HepG2 (cell line): Measurements from ENCODE around the gene CDC26. TPM values are rescaled to one million over a fixed set of nuclear protein-coding genes. Genes with fewer than 3 reads are reported as not detected.

Experiments used
- ADNP ChIP-seq: sonication (generic); formaldehyde crosslinking; IDR thresholded peaks from 2 replicates; pipeline ENCODE4 v1.4.0; 2020; ENCODE audit warnings: missing genetic modification reagents
- FOXP4 ChIP-seq: sonication (generic); formaldehyde crosslinking; IDR thresholded peaks from 2 replicates; pipeline ENCODE4 v1.4.0; 2020; ENCODE audit warnings: missing genetic modification reagents
- HDAC1 ChIP-seq: sonication (generic); formaldehyde crosslinking; IDR thresholded peaks from 2 replicates; pipeline ENCODE4 v1.5.1; 2020; ENCODE audit warnings: mild to moderate bottlenecking, missing genetic modification reagents
- IRX3 ChIP-seq: sonication (generic); formaldehyde crosslinking; IDR thresholded peaks from 2 replicates; pipeline ENCODE4 v1.8.1; 2023; ENCODE audit warnings: mild to moderate bottlenecking, low read depth, missing genetic modification reagents, borderline replicate concordance
- ISX ChIP-seq: sonication (generic); formaldehyde crosslinking; conservative IDR thresholded peaks from 2 replicates; pipeline ENCODE4 v1.5.0; 2020; ENCODE audit warnings: missing genetic modification reagents
- JDP2 ChIP-seq: sonication (generic); formaldehyde crosslinking; IDR thresholded peaks from 2 replicates; pipeline ENCODE4 v1.8.1; 2022; ENCODE audit warnings: missing genetic modification reagents, borderline replicate concordance
- JUND ChIP-seq: sonication (generic); formaldehyde crosslinking; IDR thresholded peaks from 2 replicates; pipeline ENCODE4 v1.8.0; 2022; ENCODE audit warnings: mild to moderate bottlenecking, missing genetic modification reagents
- MEIS2 ChIP-seq: sonication (generic); formaldehyde crosslinking; IDR thresholded peaks from 2 replicates; pipeline ENCODE4 v1.9.0; 2021; ENCODE audit warnings: mild to moderate bottlenecking, missing genetic modification reagents
- POGZ ChIP-seq: sonication (generic); formaldehyde crosslinking; IDR thresholded peaks from 2 replicates; pipeline ENCODE4 v1.4.0; 2020; ENCODE audit warnings: mild to moderate bottlenecking, missing genetic modification reagents
- REL ChIP-seq: sonication (generic); formaldehyde crosslinking; conservative IDR thresholded peaks from 2 replicates; pipeline ENCODE4 v1.8.0; 2022; ENCODE audit warnings: mild to moderate bottlenecking, missing genetic modification reagents, moderate library complexity
- SAFB2 ChIP-seq: sonication (generic); formaldehyde crosslinking; IDR thresholded peaks from 2 replicates; pipeline ENCODE4 v1.5.1; 2020; ENCODE audit warnings: missing genetic modification reagents, low read depth, mild to moderate bottlenecking, borderline replicate concordance
- SMYD3 ChIP-seq: sonication (generic); formaldehyde crosslinking; IDR thresholded peaks from 2 replicates; pipeline ENCODE4 v1.8.1; 2023; ENCODE audit warnings: mild to moderate bottlenecking, missing genetic modification reagents
- SP140L ChIP-seq: sonication (generic); formaldehyde crosslinking; IDR thresholded peaks from 2 replicates; pipeline ENCODE4 v1.4.0; 2020; ENCODE audit warnings: missing genetic modification reagents, borderline replicate concordance
- SYNCRIP ChIP-seq: fragments of 200-400 bp; formaldehyde crosslinking; IDR thresholded peaks from 2 replicates; pipeline ENCODE4 v1.6.1; 2018; ENCODE audit warnings: mild to moderate bottlenecking, low read depth, low read length; ENCODE audit not compliant: insufficient read depth
- TAF1 ChIP-seq: sonication (generic); formaldehyde crosslinking; IDR thresholded peaks from 2 replicates; pipeline ENCODE4 v1.4.0; 2020; ENCODE audit warnings: missing genetic modification reagents
- THYN1 ChIP-seq: sonication (generic); formaldehyde crosslinking; IDR thresholded peaks from 2 replicates; pipeline ENCODE4 v1.8.1; 2023; ENCODE audit warnings: low read depth, mild to moderate bottlenecking, moderate library complexity, missing genetic modification reagents, borderline replicate concordance
- ZIK1 ChIP-seq: sonication (generic); formaldehyde crosslinking; IDR thresholded peaks from 2 replicates; pipeline ENCODE4 v1.5.0; 2020; ENCODE audit warnings: mild to moderate bottlenecking, low read depth, missing genetic modification reagents, borderline replicate concordance
- ZMYM3 ChIP-seq: sonication (generic); formaldehyde crosslinking; IDR thresholded peaks from 2 replicates; pipeline ENCODE4 v1.5.1; 2020; ENCODE audit warnings: mild to moderate bottlenecking, missing genetic modification reagents
- ZNF143 ChIP-seq: sonication (generic); formaldehyde crosslinking; IDR thresholded peaks from 2 replicates; pipeline ENCODE4 v1.4.0; 2020; ENCODE audit warnings: missing genetic modification reagents
- ZNF234 ChIP-seq: sonication (generic); formaldehyde crosslinking; conservative IDR thresholded peaks from 2 replicates; pipeline ENCODE4 v1.5.1; 2020; ENCODE audit warnings: mild to moderate bottlenecking, missing genetic modification reagents
- ZNF280D ChIP-seq: sonication (generic); formaldehyde crosslinking; IDR thresholded peaks from 2 replicates; pipeline ENCODE4 v1.5.1; 2020; ENCODE audit warnings: mild to moderate bottlenecking, missing genetic modification reagents
- ZNF660 ChIP-seq: sonication (generic); formaldehyde crosslinking; IDR thresholded peaks from 2 replicates; pipeline ENCODE4 v1.5.1; 2020; ENCODE audit warnings: mild to moderate bottlenecking, low read depth, missing genetic modification reagents, borderline replicate concordance
- ZNF709 ChIP-seq: sonication (generic); formaldehyde crosslinking; IDR thresholded peaks from 2 replicates; pipeline ENCODE4 v1.5.0; 2020; ENCODE audit warnings: mild to moderate bottlenecking, missing genetic modification reagents
- ZNF775 ChIP-seq: sonication (generic); formaldehyde crosslinking; IDR thresholded peaks from 2 replicates; pipeline ENCODE4 v1.4.0; 2020; ENCODE audit warnings: missing genetic modification reagents, mild to moderate bottlenecking, moderate library complexity, borderline replicate concordance
- ZNF841 ChIP-seq: sonication (generic); formaldehyde crosslinking; IDR thresholded peaks from 2 replicates; pipeline ENCODE4 v1.8.1; 2023; ENCODE audit warnings: missing genetic modification reagents, borderline replicate concordance
- polyA plus RNA-seq, 8 experiments: library from polyadenylated mRNA; depleted of rRNA in 3 of 8; stranded (reverse) in 7 of 8; unstranded in 1 of 8; fragments of >200 nt; fragmentation: Illumina TruSeq in 4 of 8; extraction: Trizol in 4 of 8; gene quantifications; 2 replicates each; pipeline versions ENCODE4 v1.2.1 to v1.2.3, GENCODE V29; 2011 to 2016; ENCODE audit warnings: low read depth in 4 of 8, missing spikeins in 1 of 8, mixed read lengths in 1 of 8; ENCODE audit not compliant: insufficient read depth in 1 of 8
- total RNA-seq, 5 experiments: library from RNA; depleted of rRNA; stranded (reverse); fragments of >200 nt; fragmentation: Illumina TruSeq; extraction: Trizol; gene quantifications; 2 replicates each; pipeline ENCODE4 v1.2.3, GENCODE V29; 2016; ENCODE audit warnings: low read depth in 1 of 5

Gene CDC26
- total and polyA plus RNA-seq, 2 of the 13 experiments (the other 11 are each of a cell fraction or from before 2014, with no cell fraction given): 26.6 to 57.9 TPM

- peak; percentile 84 for TF ChIP-seq ZNF280D (CRISPR knock-in tag)
- no peak for TF ChIP-seq ISX (CRISPR knock-in tag)
- TF ChIP-seq ZNF234 (CRISPR knock-in tag): no peak
- TF ChIP-seq ZIK1 (CRISPR knock-in tag): 0 out of 2 replicates have a peak, but pooled peaks have one; percentile 39
- 0 out of 2 replicates have a peak, but pooled peaks have one; percentile 8 for TF ChIP-seq ZMYM3 (CRISPR knock-in tag)
- no peak; the same call in 1 of the 2 replicates for TF ChIP-seq FOXP4 (CRISPR knock-in tag)
- no peak for TF ChIP-seq THYN1
- TF ChIP-seq IRX3 (CRISPR knock-in tag): peak; percentile 61; the same call in 1 of the 2 replicates
- TF ChIP-seq ZNF660 (CRISPR knock-in tag): no peak
- no peak for TF ChIP-seq SYNCRIP
- peak; percentile 76; the same call in 1 of the 2 replicates for TF ChIP-seq SMYD3 (CRISPR knock-in tag)
- TF ChIP-seq ZNF143 (CRISPR knock-in tag): peak; percentile 97
- TF ChIP-seq ZNF775 (CRISPR knock-in tag): no peak
- no peak for TF ChIP-seq ZNF841 (CRISPR knock-in tag)
- peak; percentile 78 for TF ChIP-seq POGZ (CRISPR knock-in tag)
- peak; percentile 81 for TF ChIP-seq SAFB2 (CRISPR knock-in tag)
- peak; percentile 81 for TF ChIP-seq TAF1 (CRISPR knock-in tag)
- no peak for TF ChIP-seq ADNP
- TF ChIP-seq ZNF709 (CRISPR knock-in tag): no peak; the same call in 1 of the 2 replicates
- TF ChIP-seq HDAC1: peak; percentile 94
- no peak for TF ChIP-seq REL
- TF ChIP-seq SP140L (CRISPR knock-in tag): no peak
- no peak for TF ChIP-seq JDP2
- TF ChIP-seq JUND (CRISPR knock-in tag): no peak
- no peak for TF ChIP-seq MEIS2 (CRISPR knock-in tag)
Observed at GRCh38 chr9:113275157-113276131, at the start of gene CDC26, which contains the start of gene PRPF4 (continued).
